ENCODE results near the gene CELF2.

CELF2 gene

GRCh38 chr10:11002916-11003315, 14.8 kb upstream of the CELF2 start:
- TF ChIP-seq CTCF (conservative IDR thresholded peaks at IDR 0.05; ENCODE audit: control insufficient read depth, insufficient read depth, low read depth, low read length): no peak
- H3K4me3 ChIP-seq (ENCODE audit: control insufficient read depth, low read depth, low read length): no peak overlapping the region
- no peak for DNase-seq (ENCODE audit: low read depth)

GRCh38 chr10:11003679-11004078, 14.0 kb upstream of the CELF2 start:
- peak; percentile 66 for DNase-seq (ENCODE audit: low read depth)
- TF ChIP-seq CTCF (conservative IDR thresholded peaks at IDR 0.05; ENCODE audit: control insufficient read depth, insufficient read depth, low read depth, low read length): no peak
- H3K4me3 ChIP-seq (ENCODE audit: control insufficient read depth, low read depth, low read length): no peak overlapping the region

GRCh38 chr10:11004144-11005077, 13.3 kb upstream of the CELF2 start:
- no peak for DNase-seq (ENCODE audit: low read depth)
- TF ChIP-seq CTCF (conservative IDR thresholded peaks at IDR 0.05; ENCODE audit: control insufficient read depth, insufficient read depth, low read depth, low read length): no peak

GRCh38 chr10:11005725-11006427, 11.8 kb upstream of the CELF2 start:
- H3K4me3 ChIP-seq (ENCODE audit: control insufficient read depth, low read depth, low read length): no peak overlapping the region
- TF ChIP-seq CTCF (conservative IDR thresholded peaks at IDR 0.05; ENCODE audit: control insufficient read depth, insufficient read depth, low read depth, low read length): no peak
- DNase-seq (ENCODE audit: low read depth): no peak

More at GRCh38 chr10:11004144-11005077, 13.3 kb upstream of the CELF2 start:
- no peak overlapping the region for H3K4me3 ChIP-seq (ENCODE audit: control insufficient read depth, low read depth, low read length)

GRCh38 chr10:11006428-11006825, 11.2 kb upstream of the CELF2 start:
- H3K4me3 ChIP-seq (ENCODE audit: control insufficient read depth, low read depth, low read length): no peak overlapping the region
- no peak for DNase-seq (ENCODE audit: low read depth)
- TF ChIP-seq CTCF (conservative IDR thresholded peaks at IDR 0.05; ENCODE audit: control insufficient read depth, insufficient read depth, low read depth, low read length): no peak

GRCh38 chr10:11007476-11008020, 10.1 kb upstream of the CELF2 start:
- no peak for TF ChIP-seq CTCF (conservative IDR thresholded peaks at IDR 0.05; ENCODE audit: control insufficient read depth, insufficient read depth, low read depth, low read length)
- H3K4me3 ChIP-seq (ENCODE audit: control insufficient read depth, low read depth, low read length): no peak overlapping the region

More at GRCh38 chr10:11007476-11008020, 10.1 kb upstream of the CELF2 start:
- no peak for DNase-seq (ENCODE audit: low read depth)

Data from fibroblast of mammary gland (primary cell).